Measurements from ENCODE around the gene SLC29A4. TPM values are rescaled to one million over a fixed set of nuclear protein-coding genes. Genes with fewer than 3 reads are reported as not detected.

SLC29A4 gene
- total RNA-seq, 1 donor from 2014 or later: 2.7 TPM

- Histone ChIP-seq H3K4me3 (no peak overlapping the region), H3K9me3 (no peaks in the 10 kb centered on the region), H3K36me3 (peaks cover 0 to 49% of the 10 kb centered on the region in 2 donors), H3K27ac (no peak overlapping the region), H3K4me1 (peaks cover 35% of the 10 kb centered on the region), H3K27me3 (no peaks in the 10 kb centered on the region)
- DNase-seq (ENCODE audit: extremely low spot score in 2 of 2): no peak
- intact Hi-C loops (cut with DNase I): no loop called here
- TF ChIP-seq POLR2AphosphoS5 (IDR thresholded peaks at IDR 0.05; ENCODE audit: insufficient read depth in 1 of 2, low read depth in 1 of 2) (no peak), CTCF (IDR thresholded peaks at IDR 0.05) (no peak), POLR2A (IDR thresholded peaks at IDR 0.05) (no peak)
These were observed 69.8 kb downstream of the SLC29A4 start for GRCh38 chr7:5352440-5353010.

DNA sequence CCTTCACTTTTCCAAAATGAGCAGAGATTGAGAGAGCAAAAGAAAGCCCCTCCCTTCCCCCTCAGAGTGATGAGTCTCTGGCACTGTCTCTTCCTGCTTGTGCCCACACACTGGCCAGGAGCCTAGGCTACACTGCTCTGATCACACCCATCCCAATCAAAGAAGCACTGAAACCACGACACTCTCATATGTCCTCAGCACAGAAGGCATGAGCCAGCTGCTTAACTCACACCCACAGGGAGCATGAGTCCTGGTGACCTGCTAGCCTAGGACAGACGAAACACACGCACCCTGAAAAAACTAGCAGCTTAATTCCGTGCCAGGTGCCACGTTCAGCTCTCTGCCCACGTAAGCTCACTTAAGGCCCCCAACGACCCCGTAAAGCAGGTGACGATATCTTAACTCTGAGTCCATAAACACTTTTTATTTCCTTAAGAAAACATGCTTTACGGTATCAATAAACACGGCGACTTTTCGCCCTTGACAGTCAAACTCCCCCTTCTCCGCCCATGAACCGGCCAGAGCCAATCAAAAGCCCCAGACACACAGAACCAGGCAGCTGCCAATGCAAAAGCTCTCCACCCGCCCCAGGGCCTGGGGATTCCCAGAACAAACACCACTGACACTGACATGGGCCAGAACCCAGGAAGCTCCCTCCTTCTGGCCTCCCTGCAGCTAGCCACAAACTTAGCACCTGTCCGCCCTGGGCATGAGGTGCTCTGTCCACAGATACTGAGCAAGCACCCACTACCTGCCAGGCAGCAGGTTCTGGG lies 71.9 kb downstream of the SLC29A4 start:
- DNase-seq (ENCODE audit: extremely low spot score in 2 of 2): no peak
- Histone ChIP-seq H3K27me3 (no peaks in the 10 kb centered on the region), H3K36me3 (peaks cover 0 to 64% of the 10 kb centered on the region in 2 donors), H3K9me3 (no peaks in the 10 kb centered on the region), H3K4me3 (peak overlapping the region in 1 of 2 donors; percentile 13), H3K27ac (peak overlapping the region; percentile 10), H3K4me1 (peaks cover 34% of the 10 kb centered on the region)
- intact Hi-C loops (cut with DNase I): no loop called here
- TF ChIP-seq POLR2AphosphoS5 (IDR thresholded peaks at IDR 0.05; ENCODE audit: insufficient read depth in 1 of 2, low read depth in 1 of 2) (peak in 1 of 2 donors; percentile 39), POLR2A (IDR thresholded peaks at IDR 0.05) (no peak), CTCF (IDR thresholded peaks at IDR 0.05) (no peak)

Other genes starting within 250 kb of the SLC29A4 start
- 9.3 TPM for gene RBAK, start 237.1 kb upstream of the SLC29A4 start, total RNA-seq
- 45.7 TPM for gene WIPI2, start 92.7 kb upstream of the SLC29A4 start, total RNA-seq
- 79.8 TPM for gene TNRC18, start 140.9 kb downstream of the SLC29A4 start, total RNA-seq
- 7.9 TPM for gene FBXL18, start 230.9 kb downstream of the SLC29A4 start, total RNA-seq
- 4,121 TPM for gene ACTB, start 247.7 kb downstream of the SLC29A4 start, total RNA-seq